Ovary (tissue), 9 donors: ENCODE measurements around the gene TASOR. TPM values are rescaled to one million over a fixed set of nuclear protein-coding genes. Genes with fewer than 3 reads are reported as not detected.

Experiments used
- DNase-seq, 5 donors: peaks; one replicate each; pipeline ENCODE4 v3.0.0-alpha.2; 2019 to 2020
- H3K27ac ChIP-seq, 2 donors: fragments of 200-600 bp; one replicate each; pipeline versions ENCODE4 v1.5.1 to v1.8.0; 2019 to 2022
- H3K27me3 ChIP-seq: fragments of 200-600 bp; one replicate; pipeline ENCODE4 v1.8.0; 2022
- H3K36me3 ChIP-seq: fragments of 200-600 bp; sonication (generic); one replicate; pipeline ENCODE4 v1.5.1; 2019
- H3K4me1 ChIP-seq: one replicate; pipeline ENCODE4 v1.8.1; 2013; ENCODE audit warnings: mild to moderate bottlenecking, moderate library complexity; ENCODE audit not compliant: insufficient read depth
- H3K4me3 ChIP-seq: fragments of 200-600 bp; sonication (generic); one replicate; pipeline ENCODE4 v1.5.1; 2017
- H3K9me3 ChIP-seq, 2 donors: fragments of 200-600 bp in 1 of 2; sonication (generic) in 1 of 2; one replicate each; pipeline versions ENCODE4 v1.5.1 to v1.8.1; 2013 to 2019; ENCODE audit warnings: mild to moderate bottlenecking in 1 of 2, moderate library complexity in 1 of 2
- EP300 ChIP-seq: sonication (generic); formaldehyde crosslinking; IDR thresholded peaks from one replicate; pipeline ENCODE4 v1.6.1; 2017; ENCODE audit warnings: antibody characterized with exemption
- POLR2A ChIP-seq: fragments of 450-650 bp; IDR thresholded peaks from one replicate; pipeline ENCODE4 v1.6.1; 2017; ENCODE audit warnings: antibody characterized with exemption, mild to moderate bottlenecking, moderate library complexity
- WGBS, 3 donors: extraction: QIAGEN DNeasy Blood & Tissue Kit in 1 of 3; methylation state at CpG; one replicate each; pipeline versions ENCODE4 v1.1.5 to v1.1.7; 2013 to 2017; 5-methylcytosine and 5-hydroxymethylcytosine counted together
- intact Hi-C, 4 donors: fragments of 100-400 bp; cut with DNase I; formaldehyde crosslinking; loops; one replicate each; pipeline versions ENCODE4 v1.11.0 to v1.15.1; 2022 to 2023
- polyA plus RNA-seq, 2 donors: library from polyadenylated mRNA; stranded (reverse); fragments of 200-250 nt in 1 of 2; fragments of 350-450 nt in 1 of 2; fragmentation: Illumina TruSeq in 1 of 2; extraction: RNeasy Lipid Tissue Mini Kit (QIAGEN cat#74804) in 1 of 2; gene quantifications; one replicate each; pipeline ENCODE4 v1.2.3, GENCODE V29; 2013 to 2014
- total RNA-seq, 7 donors: library from RNA; depleted of rRNA in 2 of 7; stranded (reverse); fragments of >200 nt in 2 of 7; fragmentation: NEBNext Ultra II Directional in 3 of 7; extraction: Animal tissue kit (Norgen Biotek cat#: 25700) in 3 of 7; gene quantifications; one replicate each; pipeline versions ENCODE4 v1.1.0 to v1.2.4, GENCODE V29; 2016 to 2023
- TF ChIP-seq, protein P1 (sequence below), 3 donors: fragments of 450-650 bp in 2 of 3; fragments of 200-600 bp in 1 of 3; IDR thresholded peaks; one replicate each; pipeline versions ENCODE4 v1.5.1 to v1.8.0; 2016 to 2022; ENCODE audit warnings: antibody characterized with exemption in 3 of 3, mild to moderate bottlenecking in 1 of 3
- donor health status: DM: no; HTN: no; CAD: no; lungs with moderate emphysema.
- donor health status: DM: no; HTN: no; CAD: no.
- donor health status: Bipolar disorder and iron deficiency.
- donor health status: DM: yes; HTN: yes; CAD: no.
- donor health status: DM: no; HTN: no; CAD: no.
- donor health status: DM: yes; HTN: yes; CAD: no.

The TASOR gene
- total and polyA plus RNA-seq, 9 donors, result 27.3 to 95.5 (median 65.4) TPM

DNA sequence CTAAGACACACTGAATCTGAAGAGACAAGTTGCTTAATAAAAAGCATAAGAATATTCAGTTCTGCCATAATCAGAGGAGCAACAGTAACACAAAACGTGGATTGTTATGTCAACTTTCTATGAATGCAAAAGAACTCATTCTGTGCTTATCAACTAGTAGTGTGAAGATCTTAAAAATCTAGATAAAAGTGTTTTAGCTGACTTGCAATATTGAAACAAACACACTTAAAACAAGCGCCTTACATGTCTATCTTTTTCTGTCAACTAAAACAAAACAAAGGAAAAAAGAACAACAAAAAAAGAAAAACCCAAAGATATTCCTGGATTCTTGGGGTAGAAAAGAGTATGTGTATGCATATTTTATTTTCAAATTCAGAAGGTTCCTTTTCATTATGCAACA is 37.7 kb downstream of the TASOR start:
- H3K4me3 ChIP-seq, result no peak overlapping the region
- no peak for DNase-seq
- intact Hi-C loops, result no loop called here
- no peaks in the 10 kb centered on the region for H3K36me3 ChIP-seq
- TF ChIP-seq, protein P1, sequence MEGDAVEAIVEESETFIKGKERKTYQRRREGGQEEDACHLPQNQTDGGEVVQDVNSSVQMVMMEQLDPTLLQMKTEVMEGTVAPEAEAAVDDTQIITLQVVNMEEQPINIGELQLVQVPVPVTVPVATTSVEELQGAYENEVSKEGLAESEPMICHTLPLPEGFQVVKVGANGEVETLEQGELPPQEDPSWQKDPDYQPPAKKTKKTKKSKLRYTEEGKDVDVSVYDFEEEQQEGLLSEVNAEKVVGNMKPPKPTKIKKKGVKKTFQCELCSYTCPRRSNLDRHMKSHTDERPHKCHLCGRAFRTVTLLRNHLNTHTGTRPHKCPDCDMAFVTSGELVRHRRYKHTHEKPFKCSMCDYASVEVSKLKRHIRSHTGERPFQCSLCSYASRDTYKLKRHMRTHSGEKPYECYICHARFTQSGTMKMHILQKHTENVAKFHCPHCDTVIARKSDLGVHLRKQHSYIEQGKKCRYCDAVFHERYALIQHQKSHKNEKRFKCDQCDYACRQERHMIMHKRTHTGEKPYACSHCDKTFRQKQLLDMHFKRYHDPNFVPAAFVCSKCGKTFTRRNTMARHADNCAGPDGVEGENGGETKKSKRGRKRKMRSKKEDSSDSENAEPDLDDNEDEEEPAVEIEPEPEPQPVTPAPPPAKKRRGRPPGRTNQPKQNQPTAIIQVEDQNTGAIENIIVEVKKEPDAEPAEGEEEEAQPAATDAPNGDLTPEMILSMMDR (IDR thresholded peaks at IDR 0.05), result no peak
- no peak for TF ChIP-seq EP300
- no peak for TF ChIP-seq POLR2A
- no peak overlapping the region for H3K27ac ChIP-seq
- no peaks in the 10 kb centered on the region for H3K27me3 ChIP-seq
- peaks cover 3% of the 10 kb centered on the region for H3K4me1 ChIP-seq
- WGBS, 3 donors, result 81 to 91% (median 86%) methylated on average over 2 of the region's 2 CpGs
- H3K9me3 ChIP-seq, result no peaks in the 10 kb centered on the region

DNA sequence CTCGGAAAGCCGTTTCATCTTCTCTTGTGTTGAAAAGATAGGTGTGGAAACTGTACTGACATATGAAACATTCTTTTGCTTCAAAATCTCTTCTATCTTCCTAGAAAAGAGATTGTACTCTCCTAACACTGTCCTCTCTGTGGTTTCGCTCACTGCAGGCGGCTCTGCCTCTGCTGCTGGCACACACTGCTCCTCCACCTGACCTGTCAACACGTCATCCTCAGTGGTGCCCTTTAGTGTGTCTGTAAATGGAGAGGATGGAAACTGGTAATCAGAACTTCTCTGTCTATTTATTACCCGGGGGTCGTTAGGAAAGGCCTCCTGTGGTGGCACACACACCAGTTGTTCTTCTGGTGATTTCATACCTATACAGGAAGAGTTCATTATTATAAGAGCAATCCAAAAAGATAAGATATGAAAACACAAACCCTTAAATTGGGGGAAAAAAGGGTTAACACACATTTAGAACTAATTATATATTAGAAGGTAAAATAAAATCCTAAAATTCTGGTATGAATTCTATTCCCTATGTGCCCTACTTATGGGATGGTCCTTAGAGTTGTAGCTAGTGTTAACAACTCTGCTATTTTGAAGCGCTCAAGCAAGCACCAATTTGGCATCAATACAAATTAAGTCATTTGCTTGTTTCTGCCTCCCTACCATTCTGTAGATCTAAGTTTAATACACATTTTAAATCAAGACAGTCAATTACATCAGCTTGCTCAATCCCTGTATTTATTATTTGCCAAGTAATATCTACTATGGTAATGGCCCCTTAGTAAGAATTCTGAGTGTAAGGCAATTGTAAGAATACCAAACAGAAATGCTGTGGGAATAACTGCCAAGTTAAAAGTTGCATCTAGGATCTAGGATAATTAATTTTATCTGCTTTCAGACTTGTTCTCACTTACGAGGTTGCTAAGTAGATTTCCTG is 49.2 kb downstream of the TASOR start:
- Histone ChIP-seq H3K27me3 (no peaks in the 10 kb centered on the region), H3K4me1 (no peaks in the 10 kb centered on the region), H3K4me3 (no peak overlapping the region), H3K9me3 (no peaks in the 10 kb centered on the region), H3K36me3 (no peaks in the 10 kb centered on the region), H3K27ac (no peak overlapping the region)
- intact Hi-C loops, result no loop called here
- 83 to 89% (median 84%) methylated on average over 9 of the region's 9 CpGs for whole genome bisulfite sequencing, 3 donors
- TF ChIP-seq, protein P1 (IDR thresholded peaks at IDR 0.05), result no peak
- no peak for TF ChIP-seq POLR2A
- TF ChIP-seq EP300, result no peak
- DNase-seq, result no peak

Other genes starting within 250 kb of the TASOR start
- gene ERC2, start 214.8 kb downstream of the TASOR start, total RNA-seq, result 1 to 10 TPM; 2.1 to 9.4 (median 6.0) TPM
- gene ERC2, start 214.8 kb downstream of the TASOR start, polyA plus RNA-seq, result 1 to 10 TPM; 1.2 to 1.3 TPM
- gene CCDC66, start 126.1 kb downstream of the TASOR start, total RNA-seq, result 10 to 100 TPM; 24.5 to 45.7 (median 33.6) TPM
- 10 to 100 TPM; 13.0 to 14.5 TPM for gene CCDC66, start 126.1 kb downstream of the TASOR start, polyA plus RNA-seq
- gene ARHGEF3, start 118.7 kb upstream of the TASOR start, total RNA-seq, result 10 to 100 TPM; 23.5 to 48.1 (median 39.5) TPM
- 10 to 100 TPM; 23.9 to 48.2 TPM for gene ARHGEF3, start 118.7 kb upstream of the TASOR start, polyA plus RNA-seq